Mucosa of stomach (tissue), 1 donor: Measurements from ENCODE around the gene SVIL.

Experiments used
- H3K27me3 ChIP-seq: one replicate; pipeline ENCODE4 v1.7.0; 2013; ENCODE audit warnings: mild to moderate bottlenecking, low read length; ENCODE audit not compliant: control insufficient read depth, insufficient read depth
- H3K36me3 ChIP-seq: one replicate; pipeline ENCODE4 v1.7.0; 2013; ENCODE audit warnings: low read length; ENCODE audit not compliant: control insufficient read depth, insufficient read depth
- H3K4me1 ChIP-seq: one replicate; pipeline ENCODE4 v1.7.0; 2013; ENCODE audit warnings: mild to moderate bottlenecking, low read length; ENCODE audit not compliant: control insufficient read depth, insufficient read depth
- H3K4me3 ChIP-seq: one replicate; pipeline ENCODE4 v1.7.0; 2013; ENCODE audit warnings: low read length
- H3K9ac ChIP-seq: one replicate; pipeline ENCODE4 v1.7.0; 2013; ENCODE audit warnings: mild to moderate bottlenecking, low read length, moderate library complexity
- H3K9me3 ChIP-seq: one replicate; pipeline ENCODE4 v1.7.0; 2013; ENCODE audit warnings: mild to moderate bottlenecking, low read length, moderate library complexity; ENCODE audit not compliant: control insufficient read depth
- donor health status: Pancreatic carcinoma.

The SVIL gene

DNA sequence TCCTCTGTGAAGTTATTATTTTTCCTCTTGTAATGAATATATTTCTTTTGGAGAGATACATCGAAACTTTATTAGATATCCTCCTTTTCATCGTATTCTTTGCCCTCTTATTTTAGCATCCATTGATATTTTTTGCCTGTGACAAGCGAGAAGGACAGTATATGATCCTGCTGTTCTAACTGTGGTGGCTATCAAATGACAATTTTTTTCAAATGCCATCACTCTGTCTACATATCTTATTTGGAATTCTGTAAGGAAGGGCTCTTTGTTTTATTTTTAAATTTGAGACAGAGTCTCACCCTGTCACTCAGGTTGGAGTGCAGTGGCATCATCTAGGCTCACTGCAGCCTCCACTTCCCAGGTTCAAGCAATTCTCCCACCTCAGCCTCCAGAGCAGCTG, 217.4 kb downstream of the SVIL start:
- no peak overlapping the region for H3K9ac ChIP-seq
- no peaks in the 10 kb centered on the region for H3K36me3 ChIP-seq
- no peaks in the 10 kb centered on the region for H3K9me3 ChIP-seq
- H3K4me3 ChIP-seq, result no peak overlapping the region
- peaks cover 9% of the 10 kb centered on the region for H3K4me1 ChIP-seq
- no peaks in the 10 kb centered on the region for H3K27me3 ChIP-seq

DNA sequence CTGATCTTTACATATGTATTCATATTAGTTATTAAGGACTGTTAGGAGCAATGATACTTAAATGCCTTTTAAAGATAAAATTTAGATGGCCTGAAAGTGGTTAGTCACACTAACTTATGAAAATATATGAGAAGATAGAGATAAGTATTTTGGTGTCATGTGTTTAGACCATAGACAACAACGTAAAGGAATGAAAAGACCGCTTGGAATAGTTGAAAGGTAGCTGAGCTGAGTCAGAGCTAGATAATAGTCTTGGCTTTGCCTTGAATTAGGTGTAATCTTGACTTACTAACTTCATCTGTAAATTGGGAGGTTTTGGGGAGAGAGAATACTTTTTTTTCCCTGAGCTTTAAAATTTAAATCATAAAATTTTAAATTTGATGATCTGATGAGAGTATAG, 218.9 kb downstream of the SVIL start:
- H3K4me1 ChIP-seq, result peaks cover 17% of the 10 kb centered on the region
- H3K36me3 ChIP-seq, result no peaks in the 10 kb centered on the region
- H3K9me3 ChIP-seq, result no peaks in the 10 kb centered on the region
- no peak overlapping the region for H3K9ac ChIP-seq
- H3K27me3 ChIP-seq, result no peaks in the 10 kb centered on the region
- no peak overlapping the region for H3K4me3 ChIP-seq

DNA sequence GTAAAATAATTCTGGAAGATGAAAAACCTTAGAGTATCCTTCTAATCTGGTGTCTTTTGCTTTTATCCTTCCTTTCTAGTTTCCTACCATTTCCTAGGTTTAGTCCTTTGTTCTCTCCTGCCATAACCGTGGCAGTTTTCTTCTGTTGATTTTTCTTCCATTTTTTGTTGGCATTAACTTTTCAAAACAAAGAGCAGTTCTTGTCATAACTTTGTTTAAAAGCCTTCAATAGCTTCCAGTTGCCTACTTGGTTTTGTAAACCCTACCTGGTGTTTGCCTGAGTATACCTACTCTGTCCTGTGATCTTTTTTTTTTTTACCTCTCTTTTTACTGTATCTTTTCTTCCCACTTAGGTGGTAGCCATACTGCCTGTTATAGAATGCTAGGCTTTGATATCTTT, 220.3 kb downstream of the SVIL start:
- H3K4me3 ChIP-seq, result no peak overlapping the region
- no peaks in the 10 kb centered on the region for H3K27me3 ChIP-seq
- H3K9me3 ChIP-seq, result no peaks in the 10 kb centered on the region
- H3K9ac ChIP-seq, result no peak overlapping the region
- H3K36me3 ChIP-seq, result no peaks in the 10 kb centered on the region
- H3K4me1 ChIP-seq, result peaks cover 17% of the 10 kb centered on the region

DNA sequence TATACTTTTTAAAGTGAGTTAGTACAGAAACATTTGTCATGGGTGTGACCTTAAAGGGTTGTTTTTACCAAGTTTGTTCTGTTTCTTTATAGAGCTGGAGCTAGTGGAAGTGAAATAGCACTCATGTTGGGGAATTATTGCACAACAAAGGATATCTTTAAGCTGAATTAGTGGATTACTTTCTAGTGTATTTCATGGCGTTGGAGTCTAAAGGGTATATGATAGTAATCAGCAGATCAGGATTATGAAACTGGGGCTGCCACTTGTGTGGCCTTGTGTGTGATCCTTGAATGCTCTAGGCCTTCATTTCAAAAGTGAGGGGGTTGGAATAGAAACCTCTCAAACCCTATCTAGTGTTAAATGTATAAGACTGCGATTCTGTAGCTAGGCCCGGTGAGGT, 222.3 kb downstream of the SVIL start:
- Histone ChIP-seq H3K4me3 (no peak overlapping the region), H3K36me3 (no peaks in the 10 kb centered on the region), H3K9ac (no peak overlapping the region), H3K27me3 (no peaks in the 10 kb centered on the region), H3K9me3 (no peaks in the 10 kb centered on the region), H3K4me1 (peaks cover 17% of the 10 kb centered on the region)

DNA sequence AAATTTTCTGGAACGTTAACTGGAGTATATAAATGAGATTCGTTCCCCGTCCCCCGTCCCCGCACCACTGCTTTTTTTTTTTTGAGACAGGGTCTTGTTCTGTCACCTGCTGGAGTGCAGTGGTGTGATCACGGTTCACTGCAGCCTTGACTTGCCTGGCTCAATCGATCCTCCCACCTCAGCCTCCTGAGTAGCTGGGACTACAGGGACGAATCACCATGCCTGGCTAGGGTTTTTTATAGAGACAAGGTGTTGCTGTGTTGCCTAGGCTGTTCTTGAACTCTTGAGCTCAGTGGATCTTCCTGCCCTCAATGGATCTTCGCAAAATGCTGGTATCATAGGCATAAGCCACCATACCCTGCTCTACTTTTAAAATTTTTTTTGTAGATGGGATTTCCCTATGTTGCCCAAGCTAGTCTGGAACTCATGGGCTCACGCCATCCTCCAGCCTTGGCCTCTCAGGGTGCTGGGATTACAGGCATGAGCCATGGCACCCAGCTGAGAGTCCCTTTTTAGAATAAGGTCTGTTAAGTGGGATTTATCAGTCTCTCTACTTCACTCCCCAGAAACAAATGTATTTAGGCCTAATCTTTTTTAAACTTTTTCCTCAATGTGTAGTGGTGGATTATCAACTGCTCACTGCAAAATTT, 223.0 kb downstream of the SVIL start:
- H3K4me3 ChIP-seq, result no peak overlapping the region
- no peaks in the 10 kb centered on the region for H3K27me3 ChIP-seq
- no peaks in the 10 kb centered on the region for H3K36me3 ChIP-seq
- peaks cover 17% of the 10 kb centered on the region for H3K4me1 ChIP-seq
- H3K9ac ChIP-seq, result no peak overlapping the region
- no peaks in the 10 kb centered on the region for H3K9me3 ChIP-seq

DNA sequence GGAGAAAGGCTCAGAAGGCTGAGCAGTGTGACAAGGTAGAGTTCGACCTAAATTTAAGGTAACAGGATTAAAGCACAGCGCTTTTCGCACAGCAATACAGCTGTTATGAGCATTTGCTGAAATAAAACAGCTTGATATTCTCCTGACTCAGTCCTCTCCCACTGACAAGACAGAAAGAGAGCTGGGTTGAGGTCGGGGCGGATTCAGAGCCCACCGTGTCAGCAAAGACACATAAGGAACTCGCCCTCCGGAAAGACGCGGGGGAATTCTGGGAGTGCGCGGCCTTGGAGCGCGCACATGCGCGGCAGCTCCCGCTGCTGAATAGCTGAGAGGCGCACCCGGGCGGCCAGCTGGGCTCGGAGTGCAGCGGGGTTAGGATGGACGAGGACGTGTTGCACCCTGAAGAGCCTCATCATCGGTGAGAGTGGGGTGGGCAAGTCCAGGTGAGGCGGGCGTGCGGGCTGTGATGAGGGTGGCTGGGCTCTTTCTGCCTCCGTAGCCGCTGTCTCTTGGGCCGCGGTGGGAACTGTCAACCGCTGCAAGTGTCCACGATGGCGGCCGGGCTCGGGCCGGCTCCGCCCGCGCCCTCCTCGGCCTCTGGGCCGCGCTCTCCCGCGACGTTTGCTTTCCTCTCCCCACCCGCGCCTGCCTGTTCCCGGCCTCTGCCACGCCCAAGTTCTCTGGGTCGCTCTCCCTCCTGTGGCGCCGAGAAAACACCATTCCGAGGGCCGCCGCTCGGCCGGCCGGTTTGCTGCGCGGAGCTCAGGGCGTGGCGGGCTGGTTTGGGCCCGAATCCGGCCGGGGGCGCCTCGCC, 225.3 kb downstream of the SVIL start:
- Histone ChIP-seq H3K9me3 (no peaks in the 10 kb centered on the region), H3K4me3 (peak overlapping the region; percentile 86), H3K36me3 (no peaks in the 10 kb centered on the region), H3K9ac (peak overlapping the region; percentile 91), H3K27me3 (no peaks in the 10 kb centered on the region), H3K4me1 (peaks cover 17% of the 10 kb centered on the region)

DNA sequence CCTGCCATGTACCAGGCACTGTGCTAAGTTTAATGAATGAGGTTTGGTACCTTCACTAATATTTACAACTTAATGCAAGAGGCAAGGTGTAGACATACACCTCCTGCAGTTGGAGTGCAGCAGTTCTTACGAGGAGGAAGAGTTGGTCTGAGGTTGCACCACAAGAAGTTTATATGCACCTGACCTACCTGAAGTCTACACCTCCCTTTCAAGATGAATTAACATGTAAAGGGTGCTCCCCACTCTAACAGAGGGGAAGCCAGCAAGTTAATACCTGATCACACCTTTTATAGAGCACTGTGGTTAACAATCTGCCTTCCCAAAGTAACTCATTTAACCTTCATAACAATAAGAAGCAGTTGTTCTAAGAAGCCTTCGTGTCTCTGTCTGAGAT, 225.9 kb downstream of the SVIL start:
- H3K4me3 ChIP-seq, result peak overlapping the region; percentile 86
- H3K36me3 ChIP-seq, result no peaks in the 10 kb centered on the region
- H3K27me3 ChIP-seq, result no peaks in the 10 kb centered on the region
- peak overlapping the region; percentile 91 for H3K9ac ChIP-seq
- H3K4me1 ChIP-seq, result peaks cover 17% of the 10 kb centered on the region
- no peaks in the 10 kb centered on the region for H3K9me3 ChIP-seq
